GM19397 (cell line): Measurements from ENCODE around the gene ABI3BP.

Experiments
- ATAC-seq: cut with Tn5 transposase; IDR thresholded peaks from one replicate; pipeline ENCODE4 v1.9.1; 2021; ENCODE audit warnings: mild to moderate bottlenecking, moderate library complexity; ENCODE audit not compliant: unreplicated experiment

ABI3BP gene

DNA sequence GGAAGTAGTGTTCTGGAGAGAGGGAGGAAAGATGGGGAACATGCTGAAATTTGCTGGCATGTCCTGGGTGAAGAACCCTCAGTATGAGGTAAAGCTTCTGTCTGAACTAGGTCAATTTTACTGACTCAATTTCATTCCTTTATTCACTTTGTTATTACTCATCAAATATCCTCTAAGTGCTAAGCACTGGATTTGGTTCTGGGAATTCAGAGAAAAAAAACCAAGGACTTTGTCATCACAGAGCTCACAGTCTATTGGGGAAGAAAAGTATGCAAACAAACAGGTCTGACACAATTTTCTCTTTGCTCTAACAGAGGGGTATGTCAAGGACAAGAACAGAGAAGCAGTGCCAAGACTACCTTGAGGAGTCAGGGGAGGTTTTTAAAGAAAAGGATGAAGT is 215.9 kb downstream of the ABI3BP start:
- ATAC-seq = no peak

DNA sequence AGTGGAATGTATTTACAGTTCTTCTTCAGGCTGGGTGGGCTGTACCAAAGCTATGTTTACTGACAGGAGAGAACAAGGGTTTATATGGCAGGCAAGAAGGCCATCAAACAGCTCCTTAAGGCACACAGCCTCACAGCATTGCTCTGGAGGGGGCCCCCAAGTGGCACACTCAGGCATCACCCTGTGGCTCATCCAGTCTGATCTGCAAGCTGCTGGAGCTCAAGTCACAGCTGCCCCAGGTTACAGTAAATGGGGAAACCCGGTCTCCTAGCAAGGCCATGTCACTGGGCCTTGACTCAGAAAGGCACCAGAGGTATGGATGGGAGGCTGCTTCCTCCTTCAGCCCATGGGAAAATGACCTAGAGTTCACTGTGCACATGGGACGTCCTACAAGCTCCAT is 216.5 kb downstream of the ABI3BP start:
- ATAC-seq = no peak

DNA sequence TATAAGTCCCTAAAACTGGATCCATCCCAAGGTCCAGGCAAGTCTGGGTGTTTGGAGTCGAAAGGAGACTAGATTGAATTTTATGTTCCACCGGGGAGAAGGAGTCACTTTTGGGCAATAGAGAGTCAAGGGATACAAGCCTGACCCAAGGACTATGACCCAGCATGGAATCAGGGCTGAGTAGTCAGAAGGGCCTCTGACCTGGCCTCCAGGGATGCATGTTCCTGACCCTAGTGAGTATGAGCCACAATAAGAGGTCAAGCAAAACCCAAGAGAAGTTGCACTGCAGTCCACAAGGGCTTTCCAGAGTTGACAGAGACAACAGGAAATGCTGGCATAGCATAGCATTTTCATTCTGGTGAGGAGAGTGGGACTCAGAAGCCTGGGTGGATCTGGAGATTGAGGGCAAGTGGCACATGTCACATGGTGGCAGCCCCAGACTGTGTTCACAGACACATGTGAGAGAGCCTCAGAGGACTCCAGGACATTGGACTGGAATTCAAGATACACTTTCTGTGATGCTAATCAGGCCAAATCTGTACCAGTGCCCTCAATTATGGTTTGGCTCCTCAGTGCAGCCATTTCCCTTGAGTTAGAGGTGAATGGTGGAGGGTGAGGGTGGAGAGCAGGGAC is 217.0 kb downstream of the ABI3BP start:
- no peak for ATAC-seq

DNA sequence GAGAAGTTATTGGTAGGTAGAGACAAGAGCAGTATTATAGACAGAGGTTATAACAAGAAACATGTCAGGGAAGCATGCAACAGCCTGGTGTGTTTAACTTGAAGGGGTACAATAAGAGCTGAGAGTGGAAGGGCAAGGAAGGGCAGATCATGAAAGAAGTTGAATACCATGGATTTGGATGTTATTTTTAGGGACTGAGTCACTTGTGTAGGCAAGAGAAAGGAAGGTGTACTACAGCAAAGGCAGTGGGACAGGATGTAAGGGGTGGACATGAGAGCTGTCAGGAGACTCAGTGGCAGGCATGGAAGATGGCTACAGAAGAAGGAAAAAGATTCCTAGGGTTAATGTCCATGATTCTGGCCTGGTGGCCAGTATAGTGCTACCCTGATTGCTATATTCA is 217.6 kb downstream of the ABI3BP start:
- no peak for ATAC-seq

DNA sequence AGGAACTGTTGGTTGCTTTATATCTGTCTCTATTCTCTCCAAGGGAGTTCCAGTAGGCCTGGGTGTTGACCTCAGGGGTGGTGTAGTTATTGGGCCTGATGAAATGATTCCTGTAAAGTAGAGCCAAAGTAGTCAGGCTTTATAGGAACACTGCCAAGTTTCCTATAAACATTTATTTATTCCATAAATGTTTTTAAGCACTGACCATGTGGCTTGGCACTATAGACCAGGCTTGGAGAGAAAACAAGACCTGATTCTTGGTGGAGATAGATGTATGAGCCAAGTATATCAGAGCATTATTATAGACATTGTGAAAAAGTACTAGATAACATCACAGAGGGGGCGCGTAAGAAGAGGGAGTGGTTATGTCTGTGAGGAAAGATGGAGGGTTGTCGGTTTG is 218.0 kb downstream of the ABI3BP start:
- ATAC-seq = no peak

DNA sequence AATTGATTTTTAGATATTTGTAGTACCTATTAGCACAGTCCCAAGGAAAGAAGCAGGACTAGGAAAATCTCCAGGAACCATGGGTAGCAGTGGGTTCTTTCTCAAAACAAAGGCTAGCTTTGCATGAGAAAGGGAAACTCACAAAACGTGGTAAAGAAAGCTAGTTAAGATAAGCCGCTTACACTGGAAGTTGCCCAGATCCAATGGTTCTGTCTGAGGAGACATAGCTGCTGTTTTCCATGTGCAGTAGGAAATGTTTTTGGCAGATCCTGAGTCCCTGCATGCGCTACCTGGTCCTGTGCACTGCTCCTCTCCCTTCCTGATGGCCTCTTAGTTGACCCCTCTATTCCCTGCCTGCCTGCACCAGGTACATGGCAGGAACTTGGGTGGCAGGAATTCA is 223.5 kb downstream of the ABI3BP start:
- no peak for ATAC-seq

DNA sequence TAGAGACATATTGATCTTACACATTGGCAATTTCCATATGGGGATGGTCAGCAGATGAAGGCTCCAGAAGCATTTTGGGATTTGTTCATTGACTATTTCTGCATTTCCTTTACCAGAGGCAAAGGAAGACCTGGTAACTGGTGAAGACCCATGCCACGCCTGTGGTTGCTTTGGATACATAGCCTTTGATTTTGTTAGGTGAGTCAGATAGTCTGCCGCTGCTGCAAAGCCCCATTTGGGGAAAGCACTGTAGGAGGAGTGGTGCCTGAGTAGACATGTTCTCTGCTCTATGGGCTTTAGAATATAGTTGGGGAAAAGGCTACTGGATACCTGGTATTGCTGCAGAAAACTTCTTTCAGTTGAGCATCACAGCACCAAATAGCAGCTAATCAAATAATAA is 227.2 kb downstream of the ABI3BP start:
- ATAC-seq = no peak

DNA sequence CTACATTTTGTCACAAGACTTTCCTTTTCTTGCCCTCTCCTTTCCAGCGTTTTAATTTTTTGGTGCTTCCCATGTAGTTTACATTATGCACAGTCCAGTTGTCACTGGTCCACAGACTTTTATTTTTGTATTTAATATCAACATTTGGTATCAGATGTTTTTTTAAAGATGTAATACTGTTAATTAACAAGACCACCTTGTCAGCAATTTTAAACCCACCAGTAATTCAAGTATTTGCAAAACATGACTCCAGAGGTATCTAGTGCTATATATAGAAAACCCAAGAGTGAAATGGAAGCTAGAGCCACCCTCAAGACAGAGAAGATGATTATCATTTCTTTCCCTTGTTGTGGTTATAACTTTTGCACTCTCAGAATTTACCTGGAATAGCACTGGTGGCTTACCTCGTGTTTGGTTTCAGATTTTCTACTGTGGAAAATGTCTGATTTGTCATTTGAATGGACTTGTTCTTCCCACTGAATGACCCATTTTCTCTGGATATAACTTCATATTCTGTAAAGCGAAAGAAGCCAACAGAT is 227.7 kb downstream of the ABI3BP start:
- no peak for ATAC-seq

DNA sequence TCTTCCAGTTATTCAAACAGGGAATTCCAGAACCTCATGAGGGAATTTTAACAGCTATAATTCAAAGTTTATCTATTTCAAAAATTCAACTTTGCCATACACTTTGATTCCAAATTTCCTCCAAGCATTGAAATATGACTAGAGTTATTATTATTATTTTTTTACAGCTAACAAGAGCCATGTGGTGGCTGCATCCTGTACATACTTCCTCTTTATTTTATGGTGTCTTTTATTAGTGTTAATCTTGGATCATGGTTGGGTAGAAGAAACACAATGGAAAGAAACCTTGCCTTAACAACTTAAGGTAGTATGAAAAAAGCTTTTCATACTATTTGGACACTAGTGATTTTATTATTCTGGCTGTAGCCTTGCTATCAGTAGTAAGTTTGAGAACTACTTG is 231.3 kb downstream of the ABI3BP start:
- no peak for ATAC-seq

DNA sequence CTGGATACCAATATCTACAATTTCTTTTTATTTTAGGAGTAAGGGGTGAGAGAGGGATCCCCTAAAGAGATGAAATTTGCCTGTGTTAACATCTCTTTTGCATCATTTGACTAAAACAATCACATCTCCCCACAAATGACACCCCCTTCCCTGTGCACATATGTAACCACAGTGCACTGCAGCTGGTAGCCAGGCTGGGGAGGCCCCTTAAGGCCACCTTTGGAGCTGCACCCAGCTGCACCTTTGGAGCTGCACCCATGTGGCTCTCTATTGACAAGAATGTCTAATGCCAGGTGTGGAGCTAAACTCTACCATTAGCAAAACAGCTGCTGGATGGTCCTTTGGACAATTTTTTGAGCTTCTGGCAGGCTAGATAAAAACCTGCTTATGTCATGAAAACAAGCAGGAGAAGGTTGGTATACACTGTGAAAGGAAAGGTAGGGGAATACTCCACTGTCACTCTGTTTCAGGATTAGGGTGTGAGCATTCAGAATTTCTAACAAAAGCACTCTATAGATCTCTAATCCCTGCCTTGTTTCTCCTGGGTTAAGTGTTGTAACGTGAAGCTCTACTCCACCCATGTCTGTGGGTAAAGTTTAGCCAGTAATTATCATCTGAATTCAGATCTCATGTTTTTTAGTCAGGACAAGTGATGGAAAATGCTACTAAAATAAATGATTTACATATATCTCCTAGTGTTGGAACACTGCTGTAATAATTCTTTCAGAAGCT is 231.8 kb downstream of the ABI3BP start:
- peak; percentile 87 for ATAC-seq

DNA sequence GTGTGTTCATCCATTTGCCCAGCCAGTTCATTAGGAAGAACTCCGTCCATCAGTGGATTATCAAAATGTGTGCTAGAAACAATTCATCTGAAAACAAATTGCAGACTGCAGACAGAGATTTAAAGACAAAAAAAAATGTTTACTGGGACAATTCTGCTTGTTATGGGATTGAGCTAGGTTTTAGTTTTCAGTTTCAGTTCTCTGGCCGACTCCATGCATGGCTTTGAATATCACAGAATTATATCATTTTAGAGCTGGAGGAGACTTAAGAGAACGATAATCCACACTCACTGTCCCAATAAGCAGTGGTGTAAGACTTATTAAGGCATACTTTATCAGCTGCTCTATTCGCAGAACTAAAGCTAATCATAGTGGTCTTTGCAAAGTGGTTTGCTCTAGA is 232.8 kb downstream of the ABI3BP start:
- no peak for ATAC-seq

DNA sequence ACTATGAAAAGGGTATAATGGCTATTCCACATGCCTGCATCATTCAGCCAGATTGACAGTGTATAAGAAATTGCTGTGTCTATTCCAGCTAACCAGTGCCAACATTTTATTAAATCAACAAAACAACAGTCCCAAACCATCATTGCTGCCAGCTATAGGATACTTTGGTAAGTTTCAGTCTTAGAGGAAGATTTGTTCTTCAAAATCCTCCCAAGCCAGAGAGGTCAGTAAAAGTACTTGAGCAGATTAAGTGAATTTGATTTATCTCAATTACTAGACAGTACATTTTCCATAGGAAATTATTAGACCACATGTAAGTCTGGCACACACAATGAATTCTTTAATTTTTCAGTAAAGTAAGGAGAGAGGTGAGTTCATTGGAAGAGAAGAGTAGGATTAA is 233.3 kb downstream of the ABI3BP start:
- ATAC-seq = no peak

DNA sequence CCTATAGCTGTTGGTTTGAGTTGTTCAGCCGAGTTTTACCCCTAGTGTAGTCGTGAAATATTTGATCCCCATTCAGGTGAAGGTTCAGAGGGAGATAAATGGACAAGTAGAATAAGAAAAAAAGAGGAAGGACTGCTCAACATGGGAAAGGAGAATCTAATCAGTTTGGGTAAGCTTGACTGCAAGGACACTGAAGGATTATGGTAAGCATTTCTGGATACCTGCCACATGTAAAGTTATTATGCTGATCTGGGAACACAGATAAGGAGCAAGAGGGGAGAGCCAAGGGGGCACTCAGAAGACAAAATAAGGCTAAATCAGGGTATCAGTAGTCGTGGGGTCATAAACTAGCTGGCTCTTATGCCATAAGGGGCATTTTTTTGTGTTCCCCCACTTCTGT is 234.1 kb downstream of the ABI3BP start:
- no peak for ATAC-seq

DNA sequence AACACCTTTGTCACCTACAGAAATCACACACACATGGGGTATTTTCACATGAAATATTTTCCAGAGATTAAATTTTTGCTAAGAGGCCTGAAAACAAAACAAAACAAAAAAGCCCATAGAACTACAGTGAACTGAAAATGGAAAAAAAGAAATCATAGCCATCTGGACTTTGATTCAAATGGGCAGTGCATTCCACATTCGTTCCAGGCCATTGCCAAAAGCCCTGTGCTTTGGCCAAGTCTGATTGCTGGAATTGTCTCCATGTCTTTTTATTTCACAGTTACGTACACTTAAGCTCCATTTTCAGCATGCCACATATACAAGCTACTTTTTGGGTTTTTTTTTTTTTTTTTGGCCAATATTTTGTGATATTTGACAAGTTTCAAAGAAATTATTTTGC is 236.8 kb downstream of the ABI3BP start:
- ATAC-seq = no peak

DNA sequence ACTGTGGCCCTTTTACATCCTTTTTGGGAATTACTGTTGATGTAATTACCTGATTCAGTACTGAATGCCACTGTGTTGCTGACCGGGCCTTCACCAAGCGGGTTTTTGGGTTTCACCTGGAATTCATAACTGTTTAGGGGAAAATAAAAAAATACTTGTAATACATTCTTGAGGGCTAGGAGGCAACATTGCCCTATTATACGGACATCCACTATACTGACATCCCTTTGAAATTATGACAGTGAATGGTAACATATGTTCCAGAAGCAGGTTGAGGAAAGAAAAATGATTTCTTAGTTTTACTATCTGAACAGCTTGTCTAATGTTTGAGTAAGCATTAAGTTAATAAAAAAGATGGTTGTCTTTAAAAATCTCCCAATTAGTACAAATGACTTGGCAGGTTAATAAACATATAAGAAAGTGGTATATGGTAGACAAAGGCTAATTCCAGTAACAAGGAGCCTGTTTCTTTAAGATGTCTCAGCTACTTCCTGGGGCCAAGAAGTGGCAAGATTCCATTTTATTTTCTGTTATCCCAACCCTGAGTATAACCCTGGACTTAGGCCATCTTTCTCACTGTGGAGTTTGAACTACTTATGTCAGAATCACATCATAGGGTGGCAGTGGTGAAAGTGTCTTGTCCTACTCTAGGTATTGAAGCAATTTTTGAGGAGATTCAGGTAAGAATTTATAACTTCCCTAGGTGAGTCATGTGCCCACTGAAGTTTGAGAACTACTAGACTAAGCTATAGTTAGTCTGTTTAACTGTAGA is 238.5 kb downstream of the ABI3BP start:
- no peak for ATAC-seq

DNA sequence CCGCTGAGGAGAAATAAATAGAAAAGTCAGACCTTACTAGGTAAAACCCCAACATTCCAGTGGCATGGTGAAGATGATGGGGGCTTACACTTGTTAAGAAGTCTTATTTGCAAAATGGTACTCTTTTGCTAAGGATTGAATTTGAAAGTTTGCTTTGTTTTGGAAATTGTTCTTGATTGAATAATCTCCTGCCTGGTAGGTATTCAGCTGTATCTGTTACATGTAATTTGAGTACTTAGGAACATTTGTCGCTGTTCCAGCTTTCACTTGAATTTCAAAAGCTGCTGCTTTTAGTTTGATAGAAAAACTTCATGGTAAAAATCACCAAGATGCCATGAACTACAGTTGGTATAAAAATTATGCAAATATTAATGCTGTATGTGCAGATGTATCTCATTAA is 239.4 kb downstream of the ABI3BP start:
- no peak for ATAC-seq

DNA sequence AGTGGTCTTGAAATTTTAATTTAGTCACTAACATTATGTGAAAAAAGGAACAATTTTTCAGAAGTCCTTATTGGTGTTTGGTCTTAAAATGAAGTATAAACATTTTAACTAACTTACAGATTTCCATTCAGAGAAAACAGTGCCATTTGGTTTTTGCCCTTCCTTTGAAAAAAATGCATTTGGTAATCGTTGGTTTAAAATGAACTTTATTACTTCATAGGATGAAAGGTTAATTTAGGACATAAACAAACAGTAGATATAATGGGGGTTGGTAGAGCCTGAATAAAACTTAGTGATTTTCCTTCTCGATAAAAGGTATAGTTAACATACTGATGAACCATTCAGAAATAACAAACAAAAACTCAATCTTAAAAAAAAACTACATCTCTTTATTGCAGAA is 244.3 kb downstream of the ABI3BP start:
- no peak for ATAC-seq

DNA sequence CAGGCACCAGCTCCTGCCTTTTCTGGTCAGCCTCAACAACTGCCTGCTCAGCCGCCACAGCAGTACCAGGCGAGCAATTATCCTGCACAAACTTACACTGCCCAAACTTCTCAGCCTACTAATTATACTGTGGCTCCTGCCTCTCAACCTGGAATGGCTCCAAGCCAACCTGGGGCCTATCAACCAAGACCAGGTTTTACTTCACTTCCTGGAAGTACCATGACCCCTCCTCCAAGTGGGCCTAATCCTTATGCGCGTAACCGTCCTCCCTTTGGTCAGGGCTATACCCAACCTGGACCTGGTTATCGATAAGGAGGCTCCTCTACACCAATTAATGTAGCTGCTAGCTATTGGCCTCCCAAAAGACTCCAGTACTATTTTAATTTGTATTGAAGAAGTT is 245.0 kb downstream of the ABI3BP start:
- ATAC-seq = no peak

DNA sequence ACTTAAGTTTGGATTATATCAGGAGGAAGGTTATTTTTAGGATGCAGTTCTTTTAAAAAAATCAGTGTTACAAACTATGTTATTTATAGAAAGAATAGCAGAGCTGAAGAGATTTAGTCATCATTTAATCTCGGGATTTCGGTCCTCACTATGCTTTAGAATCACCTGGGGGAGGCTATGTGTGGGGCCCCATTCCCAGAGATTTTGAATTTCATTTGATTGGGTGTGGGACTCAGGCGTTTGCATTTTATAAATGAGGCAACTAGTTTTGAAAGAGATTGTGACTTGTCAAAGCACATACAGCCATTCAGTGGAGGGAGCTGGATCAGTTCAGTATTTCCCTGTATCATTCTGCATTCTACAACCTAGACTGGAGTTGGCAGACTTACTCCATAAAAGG is 247.1 kb downstream of the ABI3BP start:
- no peak for ATAC-seq

DNA sequence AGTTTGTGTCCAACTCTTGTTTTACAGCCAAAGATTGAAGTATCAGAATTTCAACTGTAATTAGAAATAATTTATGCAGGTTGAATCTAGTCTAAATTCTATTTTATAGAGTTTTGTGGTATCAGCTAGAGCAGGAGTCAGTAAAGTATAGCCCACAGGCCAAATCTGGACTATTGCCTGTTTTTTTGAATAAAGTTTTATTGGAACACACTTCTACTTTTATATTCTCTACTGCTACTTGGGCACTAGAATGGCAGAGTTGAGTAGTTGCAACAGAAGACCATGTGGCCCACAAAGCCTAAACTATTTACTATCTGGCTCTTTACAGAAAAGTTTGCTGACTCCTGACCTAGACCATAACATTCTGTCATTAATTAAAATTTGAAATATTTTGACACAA is 247.6 kb downstream of the ABI3BP start:
- ATAC-seq = no peak

DNA sequence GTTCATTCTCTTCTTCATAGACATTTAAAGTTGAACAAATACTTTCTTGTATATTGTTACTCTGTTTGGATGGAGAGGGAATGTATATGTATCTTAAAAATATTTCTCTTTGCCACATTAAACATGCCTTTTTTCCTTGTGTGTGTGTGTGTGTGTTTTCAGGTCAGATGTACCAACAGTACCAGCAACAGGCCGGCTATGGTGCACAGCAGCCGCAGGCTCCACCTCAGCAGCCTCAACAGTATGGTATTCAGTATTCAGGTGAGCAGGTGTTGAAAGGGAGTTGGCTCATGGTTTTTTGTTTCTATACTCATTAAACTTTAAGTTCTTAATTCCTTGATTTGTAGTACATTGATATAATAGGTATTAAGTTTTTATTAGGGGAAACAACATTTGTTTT is 248.6 kb downstream of the ABI3BP start:
- no peak for ATAC-seq

DNA sequence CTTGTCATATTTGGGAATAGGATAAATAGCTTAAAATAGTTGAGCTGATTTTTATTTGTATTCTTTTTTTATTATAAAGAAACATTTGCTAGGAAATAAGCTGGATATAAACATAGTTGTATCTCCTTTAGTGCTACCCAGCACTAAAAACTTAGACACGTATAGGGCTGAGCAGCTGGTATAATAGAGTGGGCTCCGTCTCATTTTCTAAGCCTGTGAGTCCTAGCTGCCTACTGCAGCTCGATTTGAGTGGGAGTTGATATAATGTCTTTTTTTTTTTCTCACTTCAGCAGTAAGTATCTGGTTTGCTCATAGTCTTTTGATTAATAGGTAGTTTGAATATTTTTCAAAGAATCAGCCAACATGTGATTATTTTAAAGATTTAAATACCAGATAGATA is 249.7 kb downstream of the ABI3BP start:
- no peak for ATAC-seq
